ENCODE data around the gene PSMD14.
A peak's percentile ranks its signal among the peaks of the same experiment; 100 is the strongest.
"Not testable (repeated sequence)": the region's sequence is repeated elsewhere in the genome, so short reads cannot be mapped to it uniquely, and the experiment has no call there.

PSMD14 gene

GRCh38 chr2:161308178-161308955 is at the start of gene PSMD14:
PSMD14 (plus strand) TSS chr2:161308425; CDS start chr2:161318826, 10,401 bp downstream.
- H3K27ac ChIP-seq = peak within 1 kb of the TSS; percentile 81
- TF ChIP-seq, protein P1, sequence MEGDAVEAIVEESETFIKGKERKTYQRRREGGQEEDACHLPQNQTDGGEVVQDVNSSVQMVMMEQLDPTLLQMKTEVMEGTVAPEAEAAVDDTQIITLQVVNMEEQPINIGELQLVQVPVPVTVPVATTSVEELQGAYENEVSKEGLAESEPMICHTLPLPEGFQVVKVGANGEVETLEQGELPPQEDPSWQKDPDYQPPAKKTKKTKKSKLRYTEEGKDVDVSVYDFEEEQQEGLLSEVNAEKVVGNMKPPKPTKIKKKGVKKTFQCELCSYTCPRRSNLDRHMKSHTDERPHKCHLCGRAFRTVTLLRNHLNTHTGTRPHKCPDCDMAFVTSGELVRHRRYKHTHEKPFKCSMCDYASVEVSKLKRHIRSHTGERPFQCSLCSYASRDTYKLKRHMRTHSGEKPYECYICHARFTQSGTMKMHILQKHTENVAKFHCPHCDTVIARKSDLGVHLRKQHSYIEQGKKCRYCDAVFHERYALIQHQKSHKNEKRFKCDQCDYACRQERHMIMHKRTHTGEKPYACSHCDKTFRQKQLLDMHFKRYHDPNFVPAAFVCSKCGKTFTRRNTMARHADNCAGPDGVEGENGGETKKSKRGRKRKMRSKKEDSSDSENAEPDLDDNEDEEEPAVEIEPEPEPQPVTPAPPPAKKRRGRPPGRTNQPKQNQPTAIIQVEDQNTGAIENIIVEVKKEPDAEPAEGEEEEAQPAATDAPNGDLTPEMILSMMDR (conservative IDR thresholded peaks at IDR 0.05) = no peak

GRCh38 chr2:161265874-161266273 is 42.4 kb upstream of the PSMD14 start:
- H3K27ac ChIP-seq = no peak overlapping the region
- TF ChIP-seq, protein P1 (conservative IDR thresholded peaks at IDR 0.05) = no peak

- TF ChIP-seq, protein P1 (conservative IDR thresholded peaks at IDR 0.05) = no peak
These were observed 39.1 kb upstream of the PSMD14 start for GRCh38 chr2:161269111-161269510.

GRCh38 chr2:161273038-161273760 is 35.0 kb upstream of the PSMD14 start:
- TF ChIP-seq, protein P1 (conservative IDR thresholded peaks at IDR 0.05) = peak; percentile 75
- H3K27ac ChIP-seq = no peak overlapping the region

More at GRCh38 chr2:161269111-161269510, 39.1 kb upstream of the PSMD14 start:
- no peak overlapping the region for H3K27ac ChIP-seq

DNA sequence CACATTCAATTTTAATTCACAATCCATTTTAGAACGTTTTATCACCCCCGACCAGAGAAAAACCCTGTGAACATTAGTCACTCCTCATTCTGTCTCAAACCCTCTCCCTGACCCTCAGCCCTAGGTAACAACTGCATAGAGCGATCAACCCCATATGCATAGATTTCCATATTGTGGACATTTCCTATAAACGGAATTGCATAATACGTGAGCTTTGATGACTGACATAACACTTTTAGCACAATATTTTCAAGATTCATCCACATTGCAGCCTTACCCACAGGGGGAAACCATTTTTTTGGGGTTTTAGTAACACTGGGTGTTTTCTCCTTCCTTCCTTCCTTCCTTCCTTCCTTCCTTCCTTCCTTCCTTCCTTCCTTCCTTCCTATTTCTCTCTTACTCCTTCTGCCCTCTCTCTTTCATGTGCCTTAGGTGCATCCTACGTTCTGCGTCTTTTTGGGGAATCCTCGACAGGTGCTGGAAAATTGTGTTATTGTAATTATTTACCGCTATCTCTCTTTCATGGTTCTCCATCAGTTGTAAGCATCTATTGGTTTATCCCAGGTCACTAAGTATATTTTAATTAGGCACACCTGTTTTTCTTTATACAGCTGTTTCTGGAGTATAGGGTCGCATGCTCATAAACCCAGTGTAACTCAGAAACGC is 29.5 kb upstream of the PSMD14 start:
- H3K27ac ChIP-seq = not testable (repeated sequence)

GRCh38 chr2:161279230-161279815 is 28.9 kb upstream of the PSMD14 start:
- H3K27ac ChIP-seq = not testable (repeated sequence)

GRCh38 chr2:161280906-161281323 is 27.3 kb upstream of the PSMD14 start:
- TF ChIP-seq, protein P1 (conservative IDR thresholded peaks at IDR 0.05) = peak; percentile 50
- not testable (repeated sequence) for H3K27ac ChIP-seq

- H3K27ac ChIP-seq = not testable (repeated sequence)
These were observed 26.5 kb upstream of the PSMD14 start for GRCh38 chr2:161281615-161282310.

- not testable (repeated sequence) for H3K27ac ChIP-seq
These were observed 25.9 kb upstream of the PSMD14 start for GRCh38 chr2:161282311-161282644.

All from VCaP (cell line).